Keratinocyte (primary cell): ENCODE results near the gene EIF5A2. TPM values are rescaled to one million over a fixed set of nuclear protein-coding genes. Genes with fewer than 3 reads are reported as not detected.

Experiments used
- DNase-seq: peaks from one replicate; pipeline ENCODE4 v3.0.0-alpha.2; 2011; ENCODE audit warnings: low read depth, missing footprints, low spot score
- FAIRE-seq: peaks from 2 replicates; lab custom pipeline; 2011; peaks lifted over from hg19 to GRCh38; lab: Jason Lieb, UNC
- H2AFZ ChIP-seq: 2 replicates; pipeline ENCODE4 v1.6.0; 2012; ENCODE audit warnings: low read length, control low read depth, inconsistent platforms; ENCODE audit not compliant: control insufficient read depth
- H3K27ac ChIP-seq: 2 replicates; pipeline ENCODE4 v1.5.1; 2011; ENCODE audit warnings: low read length; ENCODE audit not compliant: control insufficient read depth, insufficient read depth
- H3K27me3 ChIP-seq: 3 replicates; pipeline ENCODE4 v1.6.0; 2011; ENCODE audit warnings: low read length; ENCODE audit not compliant: control insufficient read depth, insufficient read depth; ENCODE audit errors: extremely low read depth
- H3K36me3 ChIP-seq, 2 experiments: 2 replicates in 1 of 2; 3 replicates in 1 of 2; pipeline ENCODE4 v1.5.1; 2011; ENCODE audit warnings: low read length in 2 of 2, mild to moderate bottlenecking in 1 of 2; ENCODE audit not compliant: control insufficient read depth in 2 of 2, insufficient read depth in 2 of 2; ENCODE audit errors: extremely low read depth in 1 of 2
- H3K4me1 ChIP-seq: 3 replicates; pipeline ENCODE4 v1.5.1; 2011; ENCODE audit warnings: low read length; ENCODE audit not compliant: control insufficient read depth, insufficient read depth; ENCODE audit errors: extremely low read depth
- H3K4me2 ChIP-seq: 3 replicates; pipeline ENCODE4 v1.6.0; 2011; ENCODE audit warnings: low read depth, low read length; ENCODE audit not compliant: control insufficient read depth, insufficient read depth; ENCODE audit errors: extremely low read depth
- H3K4me3 ChIP-seq, 3 experiments: fragments of 200-600 bp in 1 of 3; sonication (generic) in 1 of 3; 2 replicates in 2 of 3; 3 replicates in 1 of 3; pipeline ENCODE4 v1.5.1; 2011 to 2016; ENCODE audit warnings: low read length in 3 of 3, mild to moderate bottlenecking in 3 of 3, control low read depth in 2 of 3, inconsistent platforms in 1 of 3, low read depth in 1 of 3, mixed read lengths in 1 of 3, mixed run types in 1 of 3, moderate library complexity in 1 of 3; ENCODE audit not compliant: control insufficient read depth in 2 of 3, insufficient read depth in 2 of 3; ENCODE audit errors: extremely low read depth in 1 of 3
- H3K79me2 ChIP-seq: 2 replicates; pipeline ENCODE4 v1.6.0; 2012; ENCODE audit warnings: low read length; ENCODE audit not compliant: control insufficient read depth, insufficient read depth
- H3K9ac ChIP-seq: 3 replicates; pipeline ENCODE4 v1.6.0; 2011; ENCODE audit warnings: low read length; ENCODE audit not compliant: control insufficient read depth, insufficient read depth; ENCODE audit errors: extremely low read depth
- H3K9me1 ChIP-seq: 3 replicates; pipeline ENCODE4 v1.6.0; 2011; ENCODE audit warnings: low read length; ENCODE audit not compliant: control insufficient read depth, insufficient read depth; ENCODE audit errors: extremely low read depth
- H3K9me3 ChIP-seq: 2 replicates; pipeline ENCODE4 v1.5.1; 2012; ENCODE audit warnings: low read depth, low read length; ENCODE audit not compliant: control insufficient read depth
- H4K20me1 ChIP-seq: 3 replicates; pipeline ENCODE4 v1.6.0; 2011; ENCODE audit warnings: low read length; ENCODE audit not compliant: control insufficient read depth, insufficient read depth; ENCODE audit errors: extremely low read depth
- EZH2 ChIP-seq: IDR thresholded peaks from one replicate; pipeline ENCODE4 v1.6.1; 2012; ENCODE audit warnings: inconsistent platforms, mild to moderate bottlenecking, low read length, moderate library complexity
- dilution Hi-C: fragments of 300-500 bp; cut with MboI; formaldehyde crosslinking; loops from one replicate; pipeline ENCODE4 v1.7.0; 2020; ENCODE audit warnings: low sequenced_read_pairs; ENCODE audit not compliant: extremely low pct_ligation_motif_present
- polyA plus RNA-seq, 5 experiments: library from polyadenylated mRNA; depleted of rRNA in 3 of 5; stranded (reverse) in 3 of 5; stranded (forward) in 1 of 5; unstranded in 1 of 5; fragments of >200 nt; gene quantifications; 1 replicate in 1 of 5; 2 replicates in 3 of 5; 3 replicates in 1 of 5; pipeline versions ENCODE4 v1.2.1 to v1.2.3, GENCODE V29; 2011 to 2012; ENCODE audit warnings: missing spikeins in 2 of 5, low read depth in 1 of 5, low replicate concordance in 1 of 5
- TF ChIP-seq, protein P1 (sequence below), 3 experiments: IDR thresholded peaks in 1 of 3; conservative IDR thresholded peaks in 1 of 3; optimal IDR thresholded peaks in 1 of 3; 2 replicates in 2 of 3; 3 replicates in 1 of 3; pipeline versions ENCODE3 to v1.5.1; 2011; ENCODE audit warnings: low read length in 3 of 3, mild to moderate bottlenecking in 3 of 3, moderate library complexity in 2 of 3, control low read depth in 1 of 3, inconsistent platforms in 1 of 3; ENCODE audit not compliant: insufficient read depth in 2 of 3; ENCODE audit errors: extremely low read depth in 1 of 3

EIF5A2 gene
- polyA plus RNA-seq, 1 donor (not counting 4 experiments of a cell fraction or from before 2014, with no cell fraction given): 19.2 TPM

DNA sequence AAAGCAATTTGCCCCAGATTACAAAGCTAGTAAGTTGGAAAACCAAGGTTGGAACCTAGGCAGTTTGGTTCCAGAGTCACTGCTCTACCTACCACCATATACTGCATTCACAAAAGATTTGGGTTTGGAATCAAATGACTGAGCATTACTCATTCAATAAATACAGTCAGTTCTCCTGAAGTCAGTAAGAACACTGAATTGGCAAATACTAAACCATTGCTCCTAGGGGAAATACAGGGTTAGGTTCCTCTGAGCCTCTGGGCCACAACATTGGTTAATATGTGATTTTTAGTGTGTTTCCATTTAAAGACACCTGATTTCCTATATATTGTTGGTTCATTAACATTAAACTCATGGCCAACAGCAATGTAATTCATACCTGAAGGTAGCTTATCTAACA is 2.1 kb upstream of the EIF5A2 start:
- peaks cover 15% of the 10 kb centered on the region for H3K4me1 ChIP-seq
- no peaks in the 10 kb centered on the region for H3K27me3 ChIP-seq
- no peak overlapping the region for H3K9ac ChIP-seq
- H3K9me1 ChIP-seq: no peaks in the 10 kb centered on the region
- H3K4me2 ChIP-seq: no peak overlapping the region
- no peak overlapping the region for H2AFZ ChIP-seq
- DNase-seq: no peak
- dilution Hi-C loops: no loop called here
- H3K9me3 ChIP-seq: peaks cover 9% of the 10 kb centered on the region
- TF ChIP-seq, protein P1, sequence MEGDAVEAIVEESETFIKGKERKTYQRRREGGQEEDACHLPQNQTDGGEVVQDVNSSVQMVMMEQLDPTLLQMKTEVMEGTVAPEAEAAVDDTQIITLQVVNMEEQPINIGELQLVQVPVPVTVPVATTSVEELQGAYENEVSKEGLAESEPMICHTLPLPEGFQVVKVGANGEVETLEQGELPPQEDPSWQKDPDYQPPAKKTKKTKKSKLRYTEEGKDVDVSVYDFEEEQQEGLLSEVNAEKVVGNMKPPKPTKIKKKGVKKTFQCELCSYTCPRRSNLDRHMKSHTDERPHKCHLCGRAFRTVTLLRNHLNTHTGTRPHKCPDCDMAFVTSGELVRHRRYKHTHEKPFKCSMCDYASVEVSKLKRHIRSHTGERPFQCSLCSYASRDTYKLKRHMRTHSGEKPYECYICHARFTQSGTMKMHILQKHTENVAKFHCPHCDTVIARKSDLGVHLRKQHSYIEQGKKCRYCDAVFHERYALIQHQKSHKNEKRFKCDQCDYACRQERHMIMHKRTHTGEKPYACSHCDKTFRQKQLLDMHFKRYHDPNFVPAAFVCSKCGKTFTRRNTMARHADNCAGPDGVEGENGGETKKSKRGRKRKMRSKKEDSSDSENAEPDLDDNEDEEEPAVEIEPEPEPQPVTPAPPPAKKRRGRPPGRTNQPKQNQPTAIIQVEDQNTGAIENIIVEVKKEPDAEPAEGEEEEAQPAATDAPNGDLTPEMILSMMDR (optimal IDR thresholded peaks at IDR 0.05 in 1 of 3, IDR thresholded peaks at IDR 0.05 in 1 of 3, conservative IDR thresholded peaks at IDR 0.05 in 1 of 3; ENCODE audit: extremely low read depth in 1 of 3, insufficient read depth in 2 of 3, low read length in 3 of 3): no peak
- TF ChIP-seq EZH2: no peak
- H3K27ac ChIP-seq: no peak overlapping the region
- no peak for FAIRE-seq
- H4K20me1 ChIP-seq: no peaks in the 10 kb centered on the region
- H3K4me3 ChIP-seq: no peak overlapping the region
- H3K79me2 ChIP-seq: peaks cover 5% of the 10 kb centered on the region
- no peaks in the 10 kb centered on the region for H3K36me3 ChIP-seq

- Histone ChIP-seq H3K27me3 (no peaks in the 10 kb centered on the region), H3K36me3 (no peaks in the 10 kb centered on the region), H3K4me2 (peak overlapping the region; percentile 96), H3K9me3 (peaks cover 9% of the 10 kb centered on the region), H3K9ac (no peak overlapping the region), H4K20me1 (no peaks in the 10 kb centered on the region), H3K4me3 (peak overlapping the region in 1 of 3 experiments; percentile 80), H3K79me2 (peaks cover 5% of the 10 kb centered on the region), H3K27ac (peak overlapping the region; percentile 69), H3K9me1 (no peaks in the 10 kb centered on the region), H2AFZ (no peak overlapping the region), H3K4me1 (peaks cover 15% of the 10 kb centered on the region)
- dilution Hi-C loops: no loop called here
- DNase-seq (peak; percentile 60), FAIRE-seq (peak; percentile 79)
- TF ChIP-seq EZH2: no peak
- TF ChIP-seq, protein P1 (optimal IDR thresholded peaks at IDR 0.05 in 1 of 3, IDR thresholded peaks at IDR 0.05 in 1 of 3, conservative IDR thresholded peaks at IDR 0.05 in 1 of 3; ENCODE audit: extremely low read depth in 1 of 3, insufficient read depth in 2 of 3, low read length in 3 of 3): no peak
Observed at GRCh38 chr3:170909129-170909903, 879 bp upstream of the EIF5A2 start.
